GM12892 (cell line): Measurements from ENCODE around the gene DYNC2H1.

Source experiments
- POLR2A ChIP-seq: IDR thresholded peaks from 2 replicates; pipeline ENCODE4 v1.6.1; 2011; ENCODE audit warnings: low read depth, low read length, control low read depth
- POLR2AphosphoS5 ChIP-seq: IDR thresholded peaks from 2 replicates; pipeline ENCODE4 v1.6.1; 2011; ENCODE audit warnings: low read depth, low read length, control low read depth

- no peak for TF ChIP-seq POLR2A
- no peak for TF ChIP-seq POLR2AphosphoS5
Measured at GRCh38 chr11:103418014-103418413, 308.8 kb downstream of the DYNC2H1 start.
